ENCODE results near the gene KCNMA1. TPM values are rescaled to one million over a fixed set of nuclear protein-coding genes. Genes with fewer than 3 reads are reported as not detected.

Gene KCNMA1
- total and polyA plus RNA-seq, 9 of the 15 experiments (the other 6 are each of a cell fraction or from before 2014, with no cell fraction given): 0.01 to 0.95 (median 0.15) TPM; not detected in 4

- TF ChIP-seq, protein P1, sequence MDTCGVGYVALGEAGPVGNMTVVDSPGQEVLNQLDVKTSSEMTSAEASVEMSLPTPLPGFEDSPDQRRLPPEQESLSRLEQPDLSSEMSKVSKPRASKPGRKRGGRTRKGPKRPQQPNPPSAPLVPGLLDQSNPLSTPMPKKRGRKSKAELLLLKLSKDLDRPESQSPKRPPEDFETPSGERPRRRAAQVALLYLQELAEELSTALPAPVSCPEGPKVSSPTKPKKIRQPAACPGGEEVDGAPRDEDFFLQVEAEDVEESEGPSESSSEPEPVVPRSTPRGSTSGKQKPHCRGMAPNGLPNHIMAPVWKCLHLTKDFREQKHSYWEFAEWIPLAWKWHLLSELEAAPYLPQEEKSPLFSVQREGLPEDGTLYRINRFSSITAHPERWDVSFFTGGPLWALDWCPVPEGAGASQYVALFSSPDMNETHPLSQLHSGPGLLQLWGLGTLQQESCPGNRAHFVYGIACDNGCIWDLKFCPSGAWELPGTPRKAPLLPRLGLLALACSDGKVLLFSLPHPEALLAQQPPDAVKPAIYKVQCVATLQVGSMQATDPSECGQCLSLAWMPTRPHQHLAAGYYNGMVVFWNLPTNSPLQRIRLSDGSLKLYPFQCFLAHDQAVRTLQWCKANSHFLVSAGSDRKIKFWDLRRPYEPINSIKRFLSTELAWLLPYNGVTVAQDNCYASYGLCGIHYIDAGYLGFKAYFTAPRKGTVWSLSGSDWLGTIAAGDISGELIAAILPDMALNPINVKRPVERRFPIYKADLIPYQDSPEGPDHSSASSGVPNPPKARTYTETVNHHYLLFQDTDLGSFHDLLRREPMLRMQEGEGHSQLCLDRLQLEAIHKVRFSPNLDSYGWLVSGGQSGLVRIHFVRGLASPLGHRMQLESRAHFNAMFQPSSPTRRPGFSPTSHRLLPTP (IDR thresholded peaks at IDR 0.05; ENCODE audit: borderline replicate concordance, extremely low read depth, insufficient read length): no peak
- TF ChIP-seq HDAC8 (tag; IDR thresholded peaks at IDR 0.05) (no peak), FOXK2 (conservative IDR thresholded peaks at IDR 0.05 in 1 of 2, IDR thresholded peaks at IDR 0.05 in 1 of 2; ENCODE audit: low read depth in 2 of 2) (no peak), ATF1 (CRISPR knock-in tag; IDR thresholded peaks at IDR 0.05) (no peak), ATF1 (tag; IDR thresholded peaks at IDR 0.05) (no peak)
Observed at GRCh38 chr10:77348082-77348481, 289.5 kb downstream of the KCNMA1 start (continued).

DNA sequence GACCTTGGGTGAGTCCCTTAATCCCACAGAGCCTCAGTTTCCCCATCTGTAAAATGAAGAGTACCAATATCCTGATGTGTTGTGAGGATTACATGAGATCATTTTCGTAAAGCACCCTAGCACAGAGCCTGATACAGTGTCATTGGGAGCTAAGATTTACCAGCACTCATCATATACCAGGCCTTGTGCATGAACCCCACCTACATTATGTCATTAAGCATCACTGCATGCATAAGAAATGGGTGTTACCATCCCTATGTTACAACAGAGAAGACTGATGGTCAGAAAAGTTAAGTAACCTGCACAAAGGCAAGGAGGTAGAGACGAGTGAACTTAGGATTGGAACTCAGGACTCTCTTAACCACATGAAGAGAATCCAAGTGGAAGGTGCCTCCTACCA is 290.6 kb downstream of the KCNMA1 start:
- ATAC-seq (no peak), FAIRE-seq (no peak), DNase-seq (ENCODE audit: extremely low read depth in 1 of 4, low spot score in 3 of 4) (no peak)
- Histone ChIP-seq H3K27me3 (ENCODE audit: control insufficient read depth in 2 of 2, insufficient read depth in 2 of 2, low read length in 2 of 2) (no peaks in the 10 kb centered on the region), H3K9ac (ENCODE audit: insufficient read depth in 1 of 2, low read depth in 2 of 2, low read length in 2 of 2) (no peak overlapping the region), H3K79me2 (ENCODE audit: control insufficient read depth, insufficient read depth, low read length) (no peaks in the 10 kb centered on the region), H3K9me3 (replicated peaks; ENCODE audit: control insufficient read depth, insufficient read depth, low read depth, low read length) (no peaks in the 10 kb centered on the region), H3K27ac (ENCODE audit: extremely low read depth, low read depth, low read length) (no peak overlapping the region), H3K4me3 (no peak overlapping the region), H2AFZ (ENCODE audit: low read depth, low read length) (no peak overlapping the region), H3K4me2 (ENCODE audit: insufficient read depth, low read length) (no peak overlapping the region), H4K20me1 (replicated peaks; ENCODE audit: control insufficient read depth, insufficient read depth, low read length) (no peaks in the 10 kb centered on the region), H3K4me1 (replicated peaks in 1 of 2; ENCODE audit: control insufficient read depth in 2 of 2, insufficient read depth in 2 of 2, low read length in 2 of 2) (no peaks in the 10 kb centered on the region; a peak in 1 of 5 replicates), H3K36me3 (ENCODE audit: control insufficient read depth, insufficient read depth, low read length) (no peaks in the 10 kb centered on the region), H3K9me1 (ENCODE audit: control insufficient read depth, insufficient read depth, low read length) (no peaks in the 10 kb centered on the region)
- intact Hi-C loops (cut with micrococcal nuclease): no loop called here
- BruUV-seq (replicated peaks): no TSS peak
- ChIA-PET POLR2A (no interaction called here), CTCF (ENCODE audit: low intra/inter-chr PET ratio) (no interaction called here)
- WGBS (ENCODE audit: insufficient coverage, low coverage, missing lambda C conversion rate): 0% methylated on average over 2 of the region's 2 CpGs
- in situ Hi-C loops (cut with MboI): no loop called here
- TF ChIP-seq ZNF699 (CRISPR knock-in tag; IDR thresholded peaks at IDR 0.05; ENCODE audit: insufficient replicate concordance): no peak
- TF ChIP-seq MLLT1 (IDR thresholded peaks at IDR 0.05): no peak
- no peak for TF ChIP-seq RAD51 (IDR thresholded peaks at IDR 0.05; ENCODE audit: borderline replicate concordance, low read depth)
- TF ChIP-seq PHTF2 (CRISPR knock-in tag; IDR thresholded peaks at IDR 0.05): no peak
- no peak for TF ChIP-seq KLF1 (tag; IDR thresholded peaks at IDR 0.05)
- TF ChIP-seq ZNF449 (CRISPR knock-in tag; IDR thresholded peaks at IDR 0.05): no peak
- TF ChIP-seq SNRNP70 (optimal IDR thresholded peaks at IDR 0.05; ENCODE audit: low read depth, low read length): no peak
- no peak for TF ChIP-seq ARNT (IDR thresholded peaks at IDR 0.05)
- TF ChIP-seq ZNF77 (CRISPR knock-in tag; IDR thresholded peaks at IDR 0.05): no peak
- TF ChIP-seq RB1 (IDR thresholded peaks at IDR 0.05; ENCODE audit: low read depth): no peak
- TF ChIP-seq BCOR (IDR thresholded peaks at IDR 0.05): no peak
